Endothelial cell of hepatic sinusoid (primary cell): ENCODE measurements around the gene GPRIN2.
"Not testable (repeated sequence)": the region's sequence is repeated elsewhere in the genome, so short reads cannot be mapped to it uniquely, and the experiment has no call there.

Experiments used
- in situ Hi-C: cut with HindIII; loops from 2 replicates; pipeline ENCODE4 v1.10.0; 2017; ENCODE audit warnings: low sequenced_read_pairs

Gene GPRIN2

DNA sequence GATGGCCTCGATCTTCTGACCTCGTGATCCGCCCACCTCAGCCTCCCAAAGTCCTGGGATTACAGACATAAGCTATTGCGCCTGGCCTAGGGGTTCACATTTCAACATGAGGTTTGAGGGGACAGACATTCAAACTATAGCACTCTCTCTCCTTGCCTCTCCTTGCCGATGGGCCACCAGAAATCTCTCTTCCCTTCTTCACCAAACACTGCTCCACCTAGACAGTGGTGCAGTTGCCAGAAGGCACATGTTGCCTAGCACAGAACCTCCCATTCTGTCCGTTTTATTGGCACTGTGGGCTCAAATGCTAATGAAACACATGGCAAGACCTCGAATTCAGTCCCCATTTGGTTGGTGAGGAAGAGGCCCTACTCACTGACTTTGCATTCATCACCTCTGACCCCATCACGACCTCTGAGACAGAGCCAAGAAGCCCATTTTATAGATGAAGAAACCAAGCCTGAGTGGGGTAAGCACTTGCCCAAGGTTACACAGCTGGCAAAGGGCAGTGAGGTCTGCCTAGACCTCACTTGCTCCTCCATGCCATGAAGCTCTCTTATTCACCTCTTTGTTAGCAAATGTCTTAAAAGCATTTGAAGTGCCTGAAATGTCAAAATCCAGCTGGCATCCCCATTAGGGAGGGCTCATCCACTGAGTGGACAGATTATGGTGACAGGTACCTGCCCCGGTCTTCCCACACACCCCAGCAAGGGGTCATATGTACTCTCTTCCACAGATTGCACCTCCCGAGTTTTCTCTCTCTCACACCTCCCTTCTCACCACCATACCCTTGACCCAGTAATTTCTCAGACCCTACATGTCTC is 34.0 kb downstream of the GPRIN2 start:
- in situ Hi-C loops = no loop called here

- in situ Hi-C loops = no loop called here
Measured at GRCh38 chr10:46520941-46521340, 35.5 kb downstream of the GPRIN2 start.

DNA sequence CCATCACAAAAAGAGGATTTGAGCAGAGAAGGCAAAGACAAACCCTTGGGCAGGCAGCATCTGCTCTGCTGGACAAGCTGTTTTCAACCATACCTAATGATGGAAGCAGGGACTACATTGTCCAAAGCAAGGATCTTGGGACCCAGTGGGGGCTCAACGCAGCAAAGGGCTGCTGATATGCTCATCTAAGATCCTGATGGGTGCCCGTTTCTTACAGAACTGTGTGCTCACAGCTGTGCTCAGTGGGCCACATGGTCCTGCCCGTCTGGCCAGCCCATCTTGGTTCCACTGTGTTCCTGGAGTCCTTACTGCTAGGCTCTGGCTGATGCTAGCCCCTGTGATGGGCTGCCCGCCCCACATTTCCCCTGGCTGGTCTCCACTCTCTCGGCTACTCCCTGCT is 36.1 kb downstream of the GPRIN2 start:
- in situ Hi-C loops = no loop called here

GRCh38 chr10:46518028-46518725 is 38.3 kb downstream of the GPRIN2 start:
- in situ Hi-C loops = no loop called here

- in situ Hi-C loops = no loop called here
Measured at GRCh38 chr10:46517541-46517940, 38.9 kb downstream of the GPRIN2 start.

GRCh38 chr10:46516660-46517416 is 39.6 kb downstream of the GPRIN2 start:
- in situ Hi-C loops = no loop called here

DNA sequence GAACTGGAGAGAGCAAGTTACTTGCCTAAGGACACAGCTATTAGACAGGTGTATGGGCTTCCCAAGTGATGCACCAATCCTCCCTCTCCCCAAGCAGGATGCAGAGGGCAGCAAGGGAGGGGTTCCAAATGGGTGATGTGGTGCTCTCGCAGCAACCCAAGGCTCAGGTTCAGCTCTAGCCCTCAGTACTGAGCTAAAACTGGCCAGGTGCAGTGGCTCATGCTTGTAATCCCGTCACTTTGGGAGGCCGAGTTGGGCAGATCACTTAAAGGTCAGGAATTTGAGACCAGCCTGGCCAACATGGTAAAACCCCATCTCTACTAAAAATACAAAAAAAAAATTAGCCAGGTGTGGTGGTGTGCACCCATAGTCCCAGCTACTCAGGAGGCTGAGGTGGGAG is 40.7 kb downstream of the GPRIN2 start:
- in situ Hi-C loops = no loop called here

DNA sequence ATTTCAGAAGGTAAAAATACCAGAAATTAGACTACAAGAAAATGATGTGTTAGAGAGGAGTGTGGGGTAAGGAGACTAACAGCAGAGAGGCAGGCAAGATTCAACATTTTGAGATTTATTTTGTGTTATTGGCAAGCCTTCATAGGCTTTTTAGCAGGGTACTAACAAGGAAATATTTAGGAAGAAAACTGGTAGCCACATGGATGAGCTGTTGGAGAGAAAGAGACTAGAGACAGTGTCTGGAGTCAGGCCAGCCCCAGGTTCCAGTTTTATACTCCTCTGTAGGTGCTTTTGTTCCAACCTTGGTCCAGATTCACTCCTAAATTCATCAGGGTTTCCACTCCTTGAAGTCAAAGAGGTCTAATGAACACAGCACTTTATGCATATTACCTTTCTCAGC is 41.1 kb downstream of the GPRIN2 start:
- in situ Hi-C loops = no loop called here

DNA sequence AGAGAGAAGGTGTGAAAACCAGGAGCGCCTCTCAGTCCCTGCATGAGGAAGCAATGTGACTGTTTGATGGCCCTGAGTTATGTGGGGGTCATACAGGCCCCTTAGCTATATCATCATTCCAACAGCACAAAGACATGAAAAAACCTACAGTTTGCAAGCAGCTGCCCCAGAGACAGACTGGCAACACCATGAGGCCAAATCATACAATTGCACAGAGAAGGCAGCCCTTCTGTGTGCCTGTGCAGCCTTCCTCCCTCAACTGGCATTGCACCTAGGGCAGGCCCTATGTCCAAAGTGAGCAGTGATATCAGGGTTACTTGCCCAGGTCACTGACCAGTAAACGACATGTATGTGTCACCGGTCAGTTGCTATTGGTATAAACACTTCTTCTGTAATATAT is 41.6 kb downstream of the GPRIN2 start:
- in situ Hi-C loops = no loop called here

GRCh38 chr10:46514431-46514861 is 42.0 kb downstream of the GPRIN2 start:
- in situ Hi-C loops = no loop called here

DNA sequence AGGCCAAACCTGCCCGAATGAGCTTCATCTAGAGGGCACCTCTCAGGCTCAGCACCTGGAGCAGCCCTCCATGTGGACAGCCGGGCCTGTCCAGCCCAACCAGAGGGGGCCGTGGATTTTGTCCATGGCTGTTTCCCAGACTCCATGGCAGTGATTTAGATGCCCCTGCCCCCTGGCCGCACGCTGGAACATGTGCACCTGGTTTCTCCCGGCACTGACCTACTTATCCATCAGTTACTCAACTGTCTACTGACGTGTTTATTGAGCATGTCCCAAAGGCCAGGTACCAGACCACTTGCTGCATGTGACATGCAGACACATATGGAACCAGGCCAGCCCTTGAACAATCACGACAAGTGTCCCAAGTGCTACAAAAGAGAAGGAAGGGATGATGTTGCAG is 43.1 kb downstream of the GPRIN2 start:
- in situ Hi-C loops = not testable (repeated sequence)

DNA sequence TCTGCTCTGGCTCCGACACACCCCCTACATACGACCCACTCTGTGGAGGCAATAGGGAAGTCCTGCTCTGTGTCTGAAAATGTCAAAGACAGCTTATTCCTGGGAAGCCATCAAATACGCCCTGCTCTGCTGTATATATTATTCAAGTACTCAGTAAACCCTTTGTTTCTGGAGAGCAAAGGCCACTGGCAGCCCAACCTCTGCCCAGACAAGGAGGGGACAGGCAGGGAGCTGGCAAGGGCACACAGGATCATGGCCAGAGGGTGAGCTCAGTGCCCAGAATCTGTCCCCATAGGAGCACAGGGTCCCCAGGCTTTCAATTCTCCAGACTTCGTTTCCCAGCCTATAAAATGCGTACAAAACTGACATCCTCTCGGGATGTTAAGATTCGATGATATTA is 43.7 kb downstream of the GPRIN2 start:
- in situ Hi-C loops = not testable (repeated sequence)

DNA sequence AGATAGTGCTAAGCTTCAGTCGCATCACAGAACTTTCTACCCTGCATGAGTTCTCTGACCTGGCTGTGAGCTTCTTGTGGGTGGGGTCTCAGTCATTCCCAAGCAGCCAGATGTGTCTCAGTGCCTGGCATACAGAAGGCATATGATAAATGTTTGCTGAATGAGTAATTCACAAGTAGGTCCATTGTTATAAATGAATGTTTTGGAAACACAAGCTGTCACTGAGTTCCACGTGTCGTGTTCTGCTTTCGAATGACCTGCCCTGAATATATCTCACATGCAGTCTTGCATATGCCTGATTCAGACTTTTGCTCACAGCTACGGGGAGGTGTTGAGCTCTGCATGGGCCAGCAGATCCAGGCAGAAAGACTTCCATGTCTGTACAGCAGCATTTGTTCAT is 44.5 kb downstream of the GPRIN2 start:
- in situ Hi-C loops = not testable (repeated sequence)
